GM18861 (cell line): ENCODE results near the gene KCTD13.
"Not testable (repeated sequence)": the region's sequence is repeated elsewhere in the genome, so short reads cannot be mapped to it uniquely, and the experiment has no call there.

ENCODE experiments used
- ATAC-seq: cut with Tn5 transposase; IDR thresholded peaks from one replicate; pipeline ENCODE4 v1.9.1; 2021; ENCODE audit not compliant: unreplicated experiment

Gene KCTD13

GRCh38 chr16:29908719-29909220 is 17.3 kb downstream of the KCTD13 start:
- no peak for ATAC-seq

GRCh38 chr16:29907973-29908372 is 18.1 kb downstream of the KCTD13 start:
- ATAC-seq: no peak

GRCh38 chr16:29906520-29907244 is 19.3 kb downstream of the KCTD13 start:
- ATAC-seq: no peak

GRCh38 chr16:29905668-29906067 is 20.4 kb downstream of the KCTD13 start:
- no peak for ATAC-seq

GRCh38 chr16:29904947-29905346 is 21.1 kb downstream of the KCTD13 start:
- no peak for ATAC-seq

GRCh38 chr16:29903590-29903989 is 22.4 kb downstream of the KCTD13 start:
- ATAC-seq: no peak

- ATAC-seq: no peak
Observed at GRCh38 chr16:29901607-29901945, 24.4 kb downstream of the KCTD13 start.

- no peak for ATAC-seq
Observed at GRCh38 chr16:29900888-29901606, 25.0 kb downstream of the KCTD13 start.

GRCh38 chr16:29900102-29900887 is 25.7 kb downstream of the KCTD13 start, which contains the start of gene ASPHD1:
ASPHD1 (plus strand) TSS chr16:29900488; CDS start chr16:29900972, 484 bp downstream.
- ATAC-seq: no peak

GRCh38 chr16:29899516-29900101 is 26.4 kb downstream of the KCTD13 start, which contains the start of gene SEZ6L2:
SEZ6L2 (minus strand) TSS chr16:29899550; CDS start chr16:29899019, 531 bp downstream.
- ATAC-seq: no peak

GRCh38 chr16:29898804-29899515 is 27.1 kb downstream of the KCTD13 start:
- no peak for ATAC-seq

GRCh38 chr16:29898135-29898803 is 27.8 kb downstream of the KCTD13 start:
- ATAC-seq: no peak

GRCh38 chr16:29897333-29897732 is 28.7 kb downstream of the KCTD13 start:
- ATAC-seq: no peak

- no peak for ATAC-seq
Observed at GRCh38 chr16:29896841-29897240, 29.2 kb downstream of the KCTD13 start.

GRCh38 chr16:29894352-29894751 is 31.7 kb downstream of the KCTD13 start:
- no peak for ATAC-seq

GRCh38 chr16:29893553-29893952 is 32.5 kb downstream of the KCTD13 start:
- ATAC-seq: no peak

GRCh38 chr16:29892458-29892813 is 33.6 kb downstream of the KCTD13 start:
- ATAC-seq: no peak

- ATAC-seq: no peak
Observed at GRCh38 chr16:29891525-29892457, 34.2 kb downstream of the KCTD13 start.

- ATAC-seq: not testable (repeated sequence)
Observed at GRCh38 chr16:29889372-29889771, 36.7 kb downstream of the KCTD13 start.
